ENCODE measurements around the gene ADD1. TPM values are rescaled to one million over a fixed set of nuclear protein-coding genes. Genes with fewer than 3 reads are reported as not detected.

Gene ADD1
- total RNA-seq, 4 donors from 2014 or later: 155 to 269 (median 177) TPM

GRCh38 chr4:2829321-2829932 lies 14.2 kb upstream of the ADD1 start:
- TF ChIP-seq, protein P1, sequence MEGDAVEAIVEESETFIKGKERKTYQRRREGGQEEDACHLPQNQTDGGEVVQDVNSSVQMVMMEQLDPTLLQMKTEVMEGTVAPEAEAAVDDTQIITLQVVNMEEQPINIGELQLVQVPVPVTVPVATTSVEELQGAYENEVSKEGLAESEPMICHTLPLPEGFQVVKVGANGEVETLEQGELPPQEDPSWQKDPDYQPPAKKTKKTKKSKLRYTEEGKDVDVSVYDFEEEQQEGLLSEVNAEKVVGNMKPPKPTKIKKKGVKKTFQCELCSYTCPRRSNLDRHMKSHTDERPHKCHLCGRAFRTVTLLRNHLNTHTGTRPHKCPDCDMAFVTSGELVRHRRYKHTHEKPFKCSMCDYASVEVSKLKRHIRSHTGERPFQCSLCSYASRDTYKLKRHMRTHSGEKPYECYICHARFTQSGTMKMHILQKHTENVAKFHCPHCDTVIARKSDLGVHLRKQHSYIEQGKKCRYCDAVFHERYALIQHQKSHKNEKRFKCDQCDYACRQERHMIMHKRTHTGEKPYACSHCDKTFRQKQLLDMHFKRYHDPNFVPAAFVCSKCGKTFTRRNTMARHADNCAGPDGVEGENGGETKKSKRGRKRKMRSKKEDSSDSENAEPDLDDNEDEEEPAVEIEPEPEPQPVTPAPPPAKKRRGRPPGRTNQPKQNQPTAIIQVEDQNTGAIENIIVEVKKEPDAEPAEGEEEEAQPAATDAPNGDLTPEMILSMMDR (IDR thresholded peaks at IDR 0.05): no peak
- ATAC-seq (ENCODE audit: low FRiP score): no peak
- DNase-seq (ENCODE audit: low spot score): no peak

DNA sequence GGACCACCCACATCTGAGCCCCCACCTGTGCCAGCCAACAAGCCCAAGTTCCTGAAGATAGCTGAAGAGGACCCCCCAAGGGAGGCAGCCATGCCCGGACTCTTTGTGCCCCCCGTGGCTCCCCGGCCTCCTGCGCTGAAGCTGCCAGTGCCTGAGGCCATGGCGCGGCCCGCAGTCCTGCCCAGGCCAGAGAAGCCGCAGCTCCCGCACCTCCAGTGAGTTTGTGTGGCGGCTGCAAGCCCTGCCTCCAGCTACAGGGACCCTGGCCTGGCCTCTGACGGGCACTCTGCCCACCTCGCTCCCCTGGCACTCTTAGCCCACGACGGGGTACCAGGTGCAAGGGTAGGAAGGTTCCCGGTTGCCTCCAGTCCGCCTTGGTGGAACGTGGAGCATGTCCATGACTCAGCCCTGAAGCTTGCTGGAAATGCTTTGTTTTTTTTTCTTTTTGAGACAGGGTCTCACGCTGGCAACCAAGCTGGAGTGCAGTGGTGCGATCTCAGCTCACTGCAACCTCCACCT lies 13.7 kb upstream of the ADD1 start:
- no peak for DNase-seq (ENCODE audit: low spot score)
- TF ChIP-seq, protein P1 (IDR thresholded peaks at IDR 0.05): no peak
- ATAC-seq (ENCODE audit: low FRiP score): no peak

DNA sequence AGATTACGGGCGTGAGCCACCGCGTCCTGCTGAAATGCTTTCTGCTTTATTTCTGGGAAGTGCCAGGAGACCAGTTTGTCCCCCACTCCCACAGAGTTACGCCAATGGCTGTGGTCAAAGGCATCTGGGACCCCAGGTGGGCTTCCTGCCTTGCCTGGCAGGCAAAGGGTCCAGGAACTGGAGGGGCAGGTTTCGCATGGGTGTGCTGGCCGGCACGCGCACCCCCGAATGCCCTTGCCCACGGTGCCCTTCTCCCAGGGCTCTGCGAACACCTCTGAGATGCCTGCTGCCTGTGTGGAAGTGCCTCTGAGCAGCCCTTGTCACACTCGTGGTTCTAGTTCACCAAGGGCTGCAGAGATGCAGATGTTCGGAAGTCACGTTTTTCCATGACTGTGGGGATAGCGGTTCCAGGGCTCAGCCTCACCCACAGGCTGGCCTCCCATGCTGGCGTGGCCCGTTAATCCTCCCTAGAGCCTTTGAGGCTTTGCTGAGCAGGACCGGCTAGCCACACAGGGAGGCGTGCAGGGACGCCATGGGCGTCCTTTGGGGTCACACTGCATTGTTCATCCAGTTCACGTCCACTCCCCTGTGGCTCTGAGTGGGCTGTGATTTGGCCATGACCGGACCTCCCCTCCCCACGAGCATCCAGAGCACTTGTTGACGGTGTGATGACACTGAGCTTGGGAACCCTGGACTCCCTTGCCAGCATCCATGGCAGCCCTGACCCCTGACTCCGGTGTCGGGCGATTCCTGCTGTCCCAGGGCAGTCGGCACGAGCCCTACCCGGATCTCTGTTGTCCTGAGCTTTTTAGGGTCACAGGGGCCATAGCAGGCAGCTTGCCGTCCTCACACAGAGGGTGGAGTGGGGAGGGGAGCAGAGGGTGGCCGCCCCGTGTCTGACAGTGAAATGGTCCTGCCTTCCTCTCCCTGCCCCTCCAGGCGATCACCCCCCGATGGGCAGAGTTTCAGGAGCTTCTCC lies 12.7 kb upstream of the ADD1 start:
- DNase-seq (ENCODE audit: low spot score): no peak
- no peak for ATAC-seq (ENCODE audit: low FRiP score)

GRCh38 chr4:2831611-2832308 lies 11.9 kb upstream of the ADD1 start:
- DNase-seq (ENCODE audit: low spot score): no peak
- TF ChIP-seq, protein P1 (IDR thresholded peaks at IDR 0.05): no peak
- no peak for ATAC-seq (ENCODE audit: low FRiP score)

More for the DNA sequence above, 12.7 kb upstream of the ADD1 start:
- TF ChIP-seq, protein P1 (IDR thresholded peaks at IDR 0.05): no peak

DNA sequence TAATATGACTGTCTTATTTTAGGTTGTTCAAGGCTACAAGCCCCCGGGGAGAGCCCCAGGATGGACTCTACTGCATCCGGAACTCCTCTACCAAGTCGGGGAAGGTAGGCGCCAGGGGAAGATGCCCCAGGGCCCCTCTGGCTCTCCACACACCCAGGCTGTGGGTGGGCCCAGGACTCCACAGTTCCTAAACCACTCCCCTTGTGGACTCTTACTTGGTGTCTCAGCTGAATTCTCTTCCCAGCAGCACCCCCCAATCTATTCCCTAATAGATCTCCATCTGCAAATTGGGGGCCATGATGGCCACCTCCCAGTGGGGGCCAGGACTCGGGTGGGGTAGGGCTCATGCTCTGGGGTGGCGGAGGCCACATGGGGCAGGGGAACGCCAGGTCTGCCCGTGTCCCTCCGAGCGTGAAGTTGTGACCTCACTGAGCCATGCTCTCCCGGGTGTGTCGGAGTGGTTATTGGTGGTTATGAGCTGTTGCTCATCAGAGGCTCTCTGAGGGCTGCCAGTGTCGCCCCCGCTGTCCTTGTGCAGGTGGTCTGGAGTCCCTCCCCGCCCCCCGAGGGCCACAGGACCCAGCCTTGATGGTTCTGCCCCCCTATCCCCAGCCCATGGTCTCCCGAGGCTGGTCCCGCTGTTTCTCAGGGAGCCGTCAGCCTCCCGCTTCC lies 11.2 kb upstream of the ADD1 start:
- ATAC-seq (ENCODE audit: low FRiP score) (no peak), DNase-seq (ENCODE audit: low spot score) (no peak)

More for the DNA sequence above, 11.2 kb upstream of the ADD1 start:
- TF ChIP-seq, protein P1 (IDR thresholded peaks at IDR 0.05): no peak
